ENCODE measurements around the gene BMP8A.

- no peak for TF ChIP-seq CTCF (IDR thresholded peaks at IDR 0.05; ENCODE audit: poor library complexity)
- TF ChIP-seq EZH2 (IDR thresholded peaks at IDR 0.05; ENCODE audit: borderline replicate concordance), result no peak
Observed at GRCh38 chr1:39564941-39565340, 73.5 kb downstream of the BMP8A start.
